CD8-positive, alpha-beta memory T cell (primary cell): Measurements from ENCODE around the gene NCBP3. TPM values are rescaled to one million over a fixed set of nuclear protein-coding genes. Genes with fewer than 3 reads are reported as not detected.
A peak's percentile ranks its signal among the peaks of the same experiment; 100 is the strongest.

Experiments used
- CTCF ChIA-PET: fragments of 350-600 bp; sonication (Branson Sonifier 250); formaldehyde crosslinking; loops from one replicate; lab custom pipeline; 2021; ENCODE audit warnings: antibody characterized with exemption; lab: Charles Lee
- POLR2A ChIA-PET: fragments of 350-600 bp; sonication (Branson Sonifier 250); formaldehyde crosslinking; loops from one replicate; lab custom pipeline; 2021; ENCODE audit warnings: antibody characterized with exemption; lab: Charles Lee
- DNase-seq, 5 donors: peaks; one replicate each; pipeline versions ENCODE4 v3.0.0 to v3.0.0-alpha.2; 2020 to 2022; ENCODE audit warnings: mixed read lengths in 1 of 5
- H3K27ac ChIP-seq: one replicate; pipeline ENCODE4 v1.7.0; 2013; ENCODE audit warnings: low read depth, mild to moderate bottlenecking, low read length, moderate library complexity
- H3K27me3 ChIP-seq: 2 replicates; pipeline ENCODE4 v1.7.0; 2013; ENCODE audit warnings: low read length, mild to moderate bottlenecking; ENCODE audit not compliant: insufficient read depth, poor library complexity, severe bottlenecking
- H3K36me3 ChIP-seq: 2 replicates; pipeline ENCODE4 v1.7.0; 2013; ENCODE audit warnings: mild to moderate bottlenecking, low read length, moderate library complexity; ENCODE audit not compliant: insufficient read depth
- H3K4me1 ChIP-seq: 2 replicates; pipeline ENCODE4 v1.7.0; 2013; ENCODE audit warnings: mild to moderate bottlenecking, low read length, moderate library complexity; ENCODE audit not compliant: insufficient read depth
- H3K4me3 ChIP-seq: 2 replicates; pipeline ENCODE4 v1.7.0; 2013; ENCODE audit warnings: mild to moderate bottlenecking, low read length
- H3K9me3 ChIP-seq: 2 replicates; pipeline ENCODE4 v1.7.0; 2013; ENCODE audit warnings: mild to moderate bottlenecking, low read length
- H3K27ac Mint-ChIP-seq, 8 donors: one replicate each; pipeline ENCODE4 v1.8.0; 2020 to 2021; ENCODE audit warnings: mixed read lengths in 8 of 8, mild to moderate bottlenecking in 6 of 8, inconsistent platforms in 3 of 8, moderate library complexity in 3 of 8
- H3K27me3 Mint-ChIP-seq, 2 donors: one replicate each; pipeline ENCODE4 v1.8.0; 2020 to 2021; ENCODE audit warnings: mixed read lengths in 2 of 2, mild to moderate bottlenecking in 1 of 2, moderate library complexity in 1 of 2
- H3K36me3 Mint-ChIP-seq, 3 donors: one replicate each; pipeline ENCODE4 v1.8.0; 2020 to 2021; ENCODE audit warnings: mixed read lengths in 3 of 3, inconsistent platforms in 1 of 3, mild to moderate bottlenecking in 1 of 3
- H3K4me1 Mint-ChIP-seq, 3 donors: one replicate each; pipeline ENCODE4 v1.8.0; 2020 to 2021; ENCODE audit warnings: mixed read lengths in 3 of 3, inconsistent platforms in 1 of 3, mild to moderate bottlenecking in 1 of 3
- H3K4me3 Mint-ChIP-seq, 7 donors: one replicate each; pipeline ENCODE4 v1.8.0; 2020 to 2021; ENCODE audit warnings: mixed read lengths in 7 of 7, mild to moderate bottlenecking in 6 of 7, moderate library complexity in 4 of 7, inconsistent platforms in 2 of 7
- H3K9me3 Mint-ChIP-seq, 5 donors: one replicate each; pipeline ENCODE4 v1.8.0; 2020 to 2022; ENCODE audit warnings: mixed read lengths in 5 of 5, mild to moderate bottlenecking in 3 of 5, moderate library complexity in 2 of 5, inconsistent platforms in 1 of 5
- polyA plus RNA-seq: library from polyadenylated mRNA; unstranded; fragments of 300-500 nt; fragmentation: Illumina TruSeq; gene quantifications from one replicate; pipeline ENCODE4 v1.2.3, GENCODE V29; 2021
- total RNA-seq, 2 experiments: library from RNA; stranded (reverse); gene quantifications; one replicate each; pipeline ENCODE4 v1.2.3, GENCODE V29; 2021

NCBP3 gene
- total and polyA plus RNA-seq, 3 experiments from 2014 or later: 18.0 to 42.0 (median 39.9) TPM

DNA sequence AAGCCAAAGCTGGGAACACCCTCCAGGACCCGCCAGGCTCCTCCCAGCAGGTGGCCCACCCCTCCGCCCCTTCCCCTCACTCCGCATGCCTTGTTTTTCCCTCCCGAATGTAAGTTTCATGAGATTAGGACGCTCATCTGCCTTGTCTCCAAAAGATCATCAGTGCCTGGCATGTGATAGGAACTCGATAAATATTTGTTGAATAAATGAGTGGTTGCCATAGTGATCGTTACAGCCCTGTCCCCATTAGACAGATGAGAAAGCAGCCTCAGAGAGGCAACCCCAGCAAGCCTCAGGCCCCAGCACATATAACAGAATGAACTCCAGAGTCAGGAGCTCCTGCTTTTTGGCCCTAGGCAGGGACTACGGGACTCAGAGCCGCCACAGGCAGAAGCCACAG, 41.8 kb upstream of the NCBP3 start:
- Histone ChIP-seq H3K4me3 (no peak overlapping the region), H3K27ac (peak overlapping the region; percentile 31), H3K4me1 (peaks cover 33% of the 10 kb centered on the region), H3K36me3 (no peaks in the 10 kb centered on the region), H3K9me3 (no peaks in the 10 kb centered on the region), H3K27me3 (no peaks in the 10 kb centered on the region)
- H3K4me1 Mint-ChIP-seq: peaks cover 23 to 41% (median 23%) of the 10 kb centered on the region in 3 donors
- peak overlapping the region in 1 of 7 donors; percentile 46 for H3K4me3 Mint-ChIP-seq
- peak overlapping the region in 3 of 8 donors; percentile 8 to 46 (median 12) for H3K27ac Mint-ChIP-seq
- H3K27me3 Mint-ChIP-seq: no peaks in the 10 kb centered on the region
- ChIA-PET POLR2A (no interaction called here), CTCF (interaction anchor here (1.0 kb wide), 1 partner anchor 41 kb away, joined by 3 read pairs; no protein-coding TSS in a partner anchor)
- H3K36me3 Mint-ChIP-seq: peaks cover 0 to 2% (median 0%) of the 10 kb centered on the region in 3 donors
- H3K9me3 Mint-ChIP-seq: no peaks in the 10 kb centered on the region
- no peak for DNase-seq

DNA sequence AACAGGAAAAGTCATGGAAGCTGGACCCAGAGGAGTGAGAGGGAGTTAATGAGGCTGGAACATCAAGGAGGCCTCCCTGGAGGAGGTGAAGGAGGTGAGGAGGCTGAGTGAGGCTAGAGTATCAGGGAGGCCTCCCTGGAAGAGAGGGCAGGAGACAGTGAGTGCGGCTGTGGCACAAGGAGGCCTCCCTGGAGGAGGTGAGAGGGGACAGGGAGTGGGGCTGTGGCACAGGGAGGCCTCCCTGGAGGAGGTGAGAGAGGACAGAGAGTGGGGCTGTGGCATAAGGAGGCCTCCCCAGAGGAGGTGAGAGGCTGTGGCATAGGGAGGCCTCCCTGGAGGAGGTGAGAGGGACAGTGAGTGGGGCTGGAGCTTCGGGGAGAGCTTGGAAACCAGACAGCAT, 41.3 kb upstream of the NCBP3 start:
- peaks cover 23 to 41% (median 23%) of the 10 kb centered on the region in 3 donors for H3K4me1 Mint-ChIP-seq
- H3K4me1 ChIP-seq: peaks cover 33% of the 10 kb centered on the region
- H3K27ac ChIP-seq: no peak overlapping the region
- DNase-seq: no peak
- peaks cover 0 to 2% (median 0%) of the 10 kb centered on the region in 3 donors for H3K36me3 Mint-ChIP-seq
- no peaks in the 10 kb centered on the region for H3K36me3 ChIP-seq
- peak overlapping the region in 4 of 7 donors; percentile 45 to 66 (median 48) for H3K4me3 Mint-ChIP-seq
- H3K9me3 ChIP-seq: no peaks in the 10 kb centered on the region
- H3K27me3 Mint-ChIP-seq: no peaks in the 10 kb centered on the region
- peak overlapping the region; percentile 8 to 85 (median 68) for H3K27ac Mint-ChIP-seq
- peak overlapping the region; percentile 20 for H3K4me3 ChIP-seq
- CTCF ChIA-PET: interaction anchor here (1.0 kb wide), 1 partner anchor 41 kb away, joined by 3 read pairs; no protein-coding TSS in a partner anchor
- H3K9me3 Mint-ChIP-seq: no peaks in the 10 kb centered on the region
- POLR2A ChIA-PET: no interaction called here
- H3K27me3 ChIP-seq: no peaks in the 10 kb centered on the region

DNA sequence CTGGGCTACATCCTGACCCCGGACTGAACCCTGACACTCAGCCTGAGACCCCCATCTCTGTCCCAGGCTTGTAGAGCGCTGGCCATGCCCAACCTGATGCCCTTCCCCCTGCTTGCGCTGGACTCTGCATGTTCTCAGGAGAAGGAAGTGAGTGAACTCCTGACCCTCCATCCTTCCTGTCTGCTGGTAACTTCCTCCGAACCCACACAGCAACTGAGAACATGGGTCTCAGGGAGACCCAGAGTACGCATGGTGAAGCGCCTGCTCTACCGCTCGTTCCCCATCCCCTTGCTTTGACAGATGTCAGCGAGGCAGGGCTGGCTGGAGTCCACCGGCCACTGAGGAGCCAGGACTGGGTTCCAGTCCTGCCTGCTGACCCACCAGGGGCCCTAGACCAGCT, 40.7 kb upstream of the NCBP3 start:
- H3K4me1 ChIP-seq: peaks cover 30% of the 10 kb centered on the region
- Mint-ChIP-seq H3K4me1 (peaks cover 23 to 36% (median 23%) of the 10 kb centered on the region in 3 donors), H3K4me3 (peak overlapping the region in 5 of 7 donors; percentile 45 to 76 (median 50)), H3K9me3 (no peaks in the 10 kb centered on the region), H3K27ac (peak overlapping the region in 7 of 8 donors; percentile 8 to 82 (median 67)), H3K27me3 (no peaks in the 10 kb centered on the region), H3K36me3 (no peaks in the 10 kb centered on the region)
- H3K4me3 ChIP-seq: peak overlapping the region; percentile 20
- H3K27ac ChIP-seq: no peak overlapping the region
- H3K27me3 ChIP-seq: no peaks in the 10 kb centered on the region
- no peaks in the 10 kb centered on the region for H3K9me3 ChIP-seq
- peak in 1 of 5 donors; percentile 21 for DNase-seq
- CTCF ChIA-PET: interaction anchor here (1.0 kb wide), 1 partner anchor 40 kb away, joined by 3 read pairs; no protein-coding TSS in a partner anchor
- H3K36me3 ChIP-seq: no peaks in the 10 kb centered on the region
- POLR2A ChIA-PET: no interaction called here

DNA sequence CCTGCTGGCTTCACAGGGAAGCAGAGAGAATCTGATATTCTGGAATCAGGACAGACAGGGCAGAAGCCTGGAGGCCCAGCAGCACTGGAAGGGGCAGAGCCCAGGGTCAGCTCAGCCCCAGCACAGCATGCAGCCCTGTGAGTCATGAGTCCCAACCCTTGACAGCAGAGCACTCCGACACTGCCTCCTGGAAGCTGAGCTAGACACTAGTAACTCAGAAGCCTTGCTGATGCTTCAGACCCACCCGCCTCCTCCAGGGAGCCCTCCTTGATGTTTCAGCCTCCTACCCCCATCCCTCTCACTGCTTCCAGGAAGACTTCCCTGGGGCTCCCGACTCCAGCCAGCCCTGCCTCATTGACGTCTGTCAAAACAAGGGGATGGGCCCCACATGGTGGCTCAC, 39.9 kb upstream of the NCBP3 start:
- Mint-ChIP-seq H3K27ac (peak overlapping the region in 2 of 8 donors; percentile 3 to 49), H3K4me1 (peaks cover 15 to 28% (median 16%) of the 10 kb centered on the region in 3 donors), H3K27me3 (no peaks in the 10 kb centered on the region), H3K9me3 (no peaks in the 10 kb centered on the region), H3K4me3 (peak overlapping the region in 1 of 7 donors; percentile 23), H3K36me3 (no peaks in the 10 kb centered on the region)
- POLR2A ChIA-PET: no interaction called here
- Histone ChIP-seq H3K27me3 (no peaks in the 10 kb centered on the region), H3K4me3 (no peak overlapping the region), H3K36me3 (no peaks in the 10 kb centered on the region), H3K9me3 (no peaks in the 10 kb centered on the region), H3K4me1 (peaks cover 22% of the 10 kb centered on the region), H3K27ac (no peak overlapping the region)
- no peak for DNase-seq
- CTCF ChIA-PET: no interaction called here

DNA sequence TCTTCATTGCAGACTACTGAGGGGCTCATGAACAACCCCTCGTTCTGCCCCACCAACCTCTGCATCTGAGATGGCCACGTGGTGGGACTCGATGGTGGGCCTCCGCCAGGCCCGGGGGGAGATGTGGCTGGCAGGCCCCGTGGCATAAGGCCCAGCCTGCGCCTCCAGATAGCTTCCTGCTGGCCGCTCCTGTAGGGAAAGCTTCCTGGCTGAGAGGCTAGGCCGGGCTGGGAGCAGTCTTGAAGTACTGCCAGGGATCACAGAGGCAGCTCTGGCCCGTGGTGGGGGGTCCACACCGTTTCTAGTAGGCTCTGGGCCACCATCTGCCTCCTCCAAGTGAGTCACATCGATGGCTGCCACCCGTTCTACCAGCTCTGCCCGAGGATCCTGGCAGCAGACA, 39.2 kb upstream of the NCBP3 start:
- Mint-ChIP-seq H3K27me3 (no peaks in the 10 kb centered on the region), H3K4me1 (peaks cover 13 to 24% (median 15%) of the 10 kb centered on the region in 3 donors), H3K4me3 (no peak overlapping the region), H3K36me3 (no peaks in the 10 kb centered on the region), H3K9me3 (no peaks in the 10 kb centered on the region), H3K27ac (no peak overlapping the region)
- ChIA-PET POLR2A (no interaction called here), CTCF (interaction anchor here (1.6 kb wide), 1 partner anchor 28 kb away, joined by 6 read pairs; no protein-coding TSS in a partner anchor)
- H3K4me3 ChIP-seq: no peak overlapping the region
- no peak overlapping the region for H3K27ac ChIP-seq
- H3K36me3 ChIP-seq: no peaks in the 10 kb centered on the region
- peaks cover 18% of the 10 kb centered on the region for H3K4me1 ChIP-seq
- H3K9me3 ChIP-seq: no peaks in the 10 kb centered on the region
- H3K27me3 ChIP-seq: no peaks in the 10 kb centered on the region
- DNase-seq: no peak

DNA sequence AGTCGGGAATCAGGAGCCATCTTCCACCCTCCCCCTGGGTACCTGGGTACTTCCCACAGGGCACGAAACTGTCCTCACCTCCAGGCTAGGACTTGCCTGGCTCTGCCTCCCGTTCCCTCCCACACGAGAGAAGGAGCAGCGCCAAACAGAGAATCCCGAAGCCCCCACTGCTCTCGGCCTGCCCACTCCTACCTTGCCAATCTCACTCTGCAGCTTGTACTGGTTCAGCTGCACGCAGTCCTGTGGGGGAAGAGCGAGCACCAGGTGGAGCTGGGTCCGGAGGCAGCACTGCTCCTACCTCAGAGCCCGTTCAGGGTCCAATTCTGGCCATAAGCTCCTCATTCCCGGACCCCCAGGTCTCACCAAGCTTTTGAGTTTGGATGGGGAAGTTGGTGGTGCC, 38.1 kb upstream of the NCBP3 start:
- Mint-ChIP-seq H3K4me3 (no peak overlapping the region), H3K4me1 (peaks cover 13 to 22% (median 15%) of the 10 kb centered on the region in 3 donors), H3K27me3 (no peaks in the 10 kb centered on the region), H3K9me3 (no peaks in the 10 kb centered on the region), H3K36me3 (peaks cover 0 to 2% (median 0%) of the 10 kb centered on the region in 3 donors), H3K27ac (peak overlapping the region in 1 of 8 donors; percentile 90)
- no peaks in the 10 kb centered on the region for H3K9me3 ChIP-seq
- no peak overlapping the region for H3K27ac ChIP-seq
- CTCF ChIA-PET: interaction anchor here (1.6 kb wide), 1 partner anchor 29 kb away, joined by 6 read pairs; no protein-coding TSS in a partner anchor
- H3K4me3 ChIP-seq: no peak overlapping the region
- no peaks in the 10 kb centered on the region for H3K27me3 ChIP-seq
- POLR2A ChIA-PET: interaction anchor here (0.6 kb wide), 1 partner anchor 219 kb away, joined by 5 read pairs; no protein-coding TSS in a partner anchor
- DNase-seq: no peak
- peaks cover 18% of the 10 kb centered on the region for H3K4me1 ChIP-seq
- no peaks in the 10 kb centered on the region for H3K36me3 ChIP-seq

DNA sequence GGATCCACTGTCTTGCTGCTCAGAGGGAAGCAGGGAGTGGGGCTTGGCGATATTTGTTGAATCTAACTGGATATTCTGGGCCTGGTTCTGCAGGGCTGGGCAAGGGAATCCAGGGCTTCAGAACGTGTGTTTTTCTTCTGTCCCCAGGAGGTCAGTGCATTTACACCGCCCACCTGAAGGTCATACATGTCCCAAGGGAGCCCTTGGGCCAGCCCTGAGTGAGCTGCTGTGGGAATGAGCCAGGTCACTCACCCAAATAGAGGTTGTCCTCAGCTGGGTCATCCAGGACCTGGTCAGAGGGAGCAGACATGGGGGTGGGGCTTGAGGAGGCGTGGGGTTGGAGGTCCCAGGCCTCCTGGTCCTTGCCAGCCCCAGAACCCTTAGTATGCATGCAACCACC, 36.2 kb upstream of the NCBP3 start:
- Mint-ChIP-seq H3K36me3 (peaks cover 0 to 2% (median 0%) of the 10 kb centered on the region in 3 donors), H3K27me3 (no peaks in the 10 kb centered on the region), H3K4me3 (no peak overlapping the region), H3K4me1 (peaks cover 8 to 14% (median 11%) of the 10 kb centered on the region in 3 donors), H3K9me3 (no peaks in the 10 kb centered on the region), H3K27ac (no peak overlapping the region)
- Histone ChIP-seq H3K4me1 (peaks cover 14% of the 10 kb centered on the region), H3K36me3 (no peaks in the 10 kb centered on the region), H3K9me3 (no peaks in the 10 kb centered on the region), H3K4me3 (no peak overlapping the region), H3K27ac (no peak overlapping the region), H3K27me3 (no peaks in the 10 kb centered on the region)
- ChIA-PET POLR2A (no interaction called here), CTCF (no interaction called here)
- no peak for DNase-seq

DNA sequence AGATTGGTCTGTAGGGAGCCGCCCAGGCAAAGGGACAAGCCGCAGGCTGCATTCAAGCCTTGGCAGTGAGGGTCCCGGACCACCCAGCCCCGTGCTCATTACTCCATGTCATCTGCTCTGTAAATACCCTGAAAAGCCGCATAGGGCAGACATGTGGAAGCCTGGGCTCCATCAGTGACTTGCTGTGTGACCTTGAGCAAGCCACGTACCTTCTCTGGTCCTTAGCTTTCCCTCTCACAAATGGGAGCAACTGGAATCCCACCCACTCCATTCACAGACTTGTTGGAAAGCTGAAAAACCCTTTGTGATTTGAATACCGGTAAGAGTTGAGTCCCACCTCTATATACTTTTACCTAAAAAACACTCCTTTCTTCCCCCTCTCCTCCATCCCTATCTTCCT, 34.9 kb upstream of the NCBP3 start:
- Mint-ChIP-seq H3K36me3 (peaks cover 0 to 4% (median 0%) of the 10 kb centered on the region in 3 donors), H3K27ac (peak overlapping the region in 1 of 8 donors; percentile 68), H3K9me3 (no peaks in the 10 kb centered on the region), H3K27me3 (no peaks in the 10 kb centered on the region), H3K4me1 (peaks cover 0 to 1% (median 0%) of the 10 kb centered on the region in 3 donors), H3K4me3 (no peak overlapping the region)
- ChIA-PET POLR2A (no interaction called here), CTCF (interaction anchor here (1.0 to 1.7 kb wide), 2 partner anchors 18 to 36 kb away, joined by 5 read pairs; partner anchors contain the start of gene NCBP3)
- DNase-seq: no peak
- H3K27me3 ChIP-seq: no peaks in the 10 kb centered on the region
- no peak overlapping the region for H3K27ac ChIP-seq
- no peak overlapping the region for H3K4me3 ChIP-seq
- H3K4me1 ChIP-seq: peaks cover 1% of the 10 kb centered on the region
- no peaks in the 10 kb centered on the region for H3K36me3 ChIP-seq
- no peaks in the 10 kb centered on the region for H3K9me3 ChIP-seq
